ACHN (cell line): ENCODE data around the gene CDX1.

Experiments
- DNase-seq: peaks from one replicate; pipeline ENCODE4 v3.0.0-alpha.2; 2015
- in situ Hi-C: cut with HindIII; loops from 2 replicates; pipeline ENCODE4 v1.10.0; 2017; ENCODE audit warnings: low sequenced_read_pairs, low pct_ligation_motif_present, low pct_unique_long_range_greater_than_20kb

Gene CDX1

GRCh38 chr5:150142959-150143349, 23.6 kb upstream of the CDX1 start:
- peak; percentile 58 for DNase-seq
- in situ Hi-C loops = no loop called here

- in situ Hi-C loops = no loop called here
Measured at GRCh38 chr5:150143350-150144245, 23.0 kb upstream of the CDX1 start.

DNA sequence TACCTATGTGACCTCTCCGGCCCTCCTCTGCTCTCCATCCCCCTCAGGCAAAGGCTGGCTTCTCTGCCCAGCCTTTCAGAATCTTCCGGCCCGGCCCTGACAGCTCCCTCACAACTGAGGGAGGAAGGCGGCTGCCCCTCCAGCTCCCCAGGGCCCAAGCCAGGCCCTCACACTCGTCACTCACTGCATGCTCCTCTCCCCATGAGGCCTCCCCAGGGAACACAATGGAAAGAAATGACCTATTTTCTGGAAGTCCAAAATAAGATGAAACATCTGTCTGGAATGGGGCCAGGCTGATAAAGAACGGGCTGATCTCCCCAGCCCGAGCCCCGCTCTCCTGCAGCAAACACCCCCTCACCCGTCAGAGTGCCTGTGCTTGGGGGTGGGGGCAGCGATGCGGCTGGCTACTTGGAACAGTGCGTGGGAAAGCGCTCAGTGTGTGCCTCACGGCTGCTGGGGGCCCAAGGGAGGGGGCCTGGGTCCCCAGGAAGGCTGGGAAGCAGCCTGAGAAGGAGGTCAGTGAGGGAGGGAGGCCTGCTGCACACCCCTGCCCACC, 22.3 kb upstream of the CDX1 start:
- no peak for DNase-seq
- in situ Hi-C loops = no loop called here

More at GRCh38 chr5:150143350-150144245, 23.0 kb upstream of the CDX1 start:
- peak; percentile 49 for DNase-seq

- no peak for DNase-seq
Measured at GRCh38 chr5:150144879-150145278, 21.7 kb upstream of the CDX1 start.

GRCh38 chr5:150146235-150146634, 20.3 kb upstream of the CDX1 start:
- in situ Hi-C loops = no loop called here
- DNase-seq = no peak

More at GRCh38 chr5:150144879-150145278, 21.7 kb upstream of the CDX1 start:
- in situ Hi-C loops = no loop called here

GRCh38 chr5:150146862-150147601, 19.5 kb upstream of the CDX1 start:
- no peak for DNase-seq
- in situ Hi-C loops = no loop called here

DNA sequence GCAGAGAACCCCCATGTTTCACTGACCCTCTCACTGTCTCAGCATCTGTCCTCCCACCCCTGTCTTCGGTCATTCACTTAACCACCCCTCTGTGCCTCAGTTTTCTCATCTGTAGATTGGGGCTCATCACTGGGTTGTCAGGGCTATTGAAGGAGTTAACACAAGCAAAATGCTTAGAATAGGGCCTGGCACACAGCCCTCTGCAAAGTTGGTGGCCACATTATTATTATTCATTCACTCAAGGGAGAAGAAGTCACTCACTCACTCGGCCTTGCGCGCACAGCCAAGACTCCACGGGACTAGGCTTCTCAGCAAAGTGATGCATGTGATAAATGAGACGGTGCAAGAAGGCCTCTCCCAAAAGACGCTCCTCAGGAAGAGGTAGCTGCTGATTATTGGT, 18.9 kb upstream of the CDX1 start:
- in situ Hi-C loops = no loop called here
- no peak for DNase-seq

GRCh38 chr5:150148117-150148927, 18.3 kb upstream of the CDX1 start:
- in situ Hi-C loops = no loop called here
- DNase-seq = no peak

DNA sequence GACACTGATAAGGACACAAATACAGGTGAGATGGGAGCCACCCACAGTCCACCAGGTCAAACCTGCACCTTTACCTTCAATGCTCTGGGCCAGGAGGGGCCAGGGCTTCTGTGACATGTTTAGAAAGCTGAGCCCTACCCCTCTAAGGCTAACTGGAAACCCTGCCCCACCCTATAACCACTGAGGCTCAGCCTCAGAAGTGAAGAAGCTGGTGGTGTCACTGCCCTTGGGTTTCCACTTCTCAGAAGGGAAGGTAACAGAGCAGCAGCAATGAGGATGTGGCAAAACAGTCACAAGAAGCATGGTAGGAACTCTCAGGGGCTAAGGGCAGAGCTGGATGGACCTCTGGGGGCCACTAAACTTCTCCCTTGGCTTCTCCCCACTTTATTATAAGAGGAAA, 17.0 kb upstream of the CDX1 start:
- in situ Hi-C loops = no loop called here
- no peak for DNase-seq

DNA sequence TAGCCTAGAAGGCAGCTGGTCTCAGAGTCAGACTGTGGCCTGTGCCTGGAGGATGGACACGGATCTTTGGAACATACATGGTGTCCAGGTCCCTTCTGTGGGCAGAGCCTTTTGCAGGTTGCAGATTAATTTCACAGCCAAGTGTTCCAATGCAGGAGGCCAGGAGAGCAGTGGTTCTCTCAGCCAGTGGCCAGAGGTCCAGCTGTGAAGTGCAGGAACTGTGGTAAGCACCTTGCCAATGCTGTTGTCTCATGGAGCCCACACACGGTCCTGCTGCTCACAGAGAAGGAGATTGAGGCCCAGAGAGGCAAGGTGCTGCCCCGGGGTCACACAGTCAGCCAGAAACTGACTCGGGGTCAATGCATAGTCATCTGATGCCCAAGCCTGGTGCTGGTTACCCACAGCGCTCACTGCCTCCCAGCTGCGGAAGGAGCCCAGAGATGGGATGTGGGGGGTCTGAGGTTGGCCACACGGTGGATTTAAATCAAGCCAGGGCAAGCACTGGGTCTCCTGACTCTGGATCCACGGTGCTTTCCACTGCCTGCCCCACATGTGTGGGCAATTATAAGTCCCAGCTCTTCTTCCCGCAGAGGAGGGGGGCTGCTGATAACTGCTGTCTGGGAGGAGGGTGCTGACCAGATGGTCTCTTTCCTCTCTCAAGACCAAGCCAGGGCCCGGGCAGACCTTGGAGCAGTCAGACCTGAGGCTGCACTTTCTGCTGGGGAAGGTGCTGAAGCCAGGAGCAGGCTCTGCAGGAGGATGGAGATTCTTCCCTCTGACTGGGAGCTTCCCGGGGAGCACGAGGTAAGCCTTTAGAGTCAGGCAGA, 13.7 kb upstream of the CDX1 start:
- in situ Hi-C loops = no loop called here
- DNase-seq = no peak

GRCh38 chr5:150153483-150153882, 13.1 kb upstream of the CDX1 start:
- DNase-seq = no peak
- in situ Hi-C loops = no loop called here

DNA sequence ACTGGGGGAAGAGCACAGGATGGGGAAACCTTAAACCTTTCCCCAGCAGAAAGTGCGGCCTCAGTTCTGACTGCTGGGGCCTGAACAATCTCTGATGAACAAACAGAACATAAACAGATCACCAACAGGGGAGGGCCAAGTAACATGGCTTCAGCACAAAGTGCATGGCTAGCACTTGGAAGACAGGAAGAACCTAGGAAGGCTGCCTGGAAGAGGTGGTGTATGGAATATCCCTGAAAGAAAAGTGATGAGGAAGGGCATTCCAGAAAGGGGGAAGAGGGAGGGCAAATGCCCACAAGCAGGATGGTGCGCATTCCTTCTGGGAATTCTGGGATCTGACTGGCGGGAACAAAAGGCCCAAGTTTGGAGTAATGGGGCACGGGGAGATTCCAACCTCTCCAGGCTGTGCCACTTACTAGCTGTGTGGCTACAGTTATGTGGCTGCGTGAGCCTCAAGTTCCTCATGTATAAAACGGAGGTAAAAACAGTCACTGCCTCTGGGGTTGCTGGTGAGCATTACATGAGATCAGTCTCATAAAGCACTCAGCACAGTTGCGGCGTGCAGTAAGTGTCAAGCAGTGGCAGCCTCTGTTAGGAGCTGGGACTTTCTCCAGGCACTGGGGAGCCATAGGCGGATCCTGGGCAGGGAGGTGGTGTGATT, 12.5 kb upstream of the CDX1 start:
- in situ Hi-C loops = no loop called here
- DNase-seq = no peak

- in situ Hi-C loops = no loop called here
Measured at GRCh38 chr5:150154618-150155128, 11.9 kb upstream of the CDX1 start.

DNA sequence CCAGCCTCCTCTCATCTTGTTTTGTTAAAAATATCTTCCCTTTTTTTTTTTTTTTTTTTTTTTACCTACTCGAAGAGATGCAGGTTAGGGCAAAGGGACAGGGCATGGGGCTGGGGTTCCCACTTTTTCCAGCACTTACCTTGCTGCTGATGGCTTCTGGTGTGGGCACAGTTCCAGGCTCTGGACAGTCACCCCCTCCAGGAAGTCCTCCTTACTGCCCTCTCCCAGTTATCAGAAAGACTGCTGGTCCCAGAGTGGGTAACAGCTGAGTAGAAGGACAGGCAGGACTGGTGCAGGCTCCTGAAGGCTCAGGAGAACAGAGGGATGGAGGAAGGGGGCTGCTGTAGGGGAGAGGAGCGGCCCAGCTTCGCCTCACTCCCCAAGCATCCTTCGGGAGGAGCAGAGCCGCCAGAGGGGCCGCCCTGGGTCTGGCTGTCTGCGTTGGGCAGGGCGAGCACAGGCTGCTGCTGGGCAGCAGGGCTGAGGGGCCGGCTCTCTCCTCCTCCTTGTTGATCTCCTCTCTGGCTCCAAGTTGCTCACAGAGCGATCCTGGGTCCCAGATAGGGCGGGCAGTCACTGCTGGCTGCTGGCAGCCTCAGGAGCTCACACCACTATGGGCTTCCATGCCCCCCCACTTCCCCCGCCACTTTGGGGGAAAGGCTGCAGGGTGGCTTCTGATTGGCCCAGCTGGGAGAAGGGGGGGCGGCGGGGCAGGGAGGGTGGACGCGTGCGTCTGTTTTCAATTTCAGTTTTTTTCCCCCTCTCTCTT, 11.1 kb upstream of the CDX1 start, which contains the start of gene PDGFRB:
Gene PDGFRB, minus strand, starts transcription at position 588 of the 769 bp plus-strand sequence. CDS start 18,798 bp downstream, outside the sequence.
- DNase-seq = peak; percentile 61
- in situ Hi-C loops = no loop called here

More at GRCh38 chr5:150154618-150155128, 11.9 kb upstream of the CDX1 start:
- DNase-seq = no peak

GRCh38 chr5:150156027-150156368, 10.6 kb upstream of the CDX1 start:
- no peak for DNase-seq
- in situ Hi-C loops = no loop called here

- no peak for DNase-seq
- in situ Hi-C loops = no loop called here
Measured at GRCh38 chr5:150156540-150156939, 10.0 kb upstream of the CDX1 start.
